Anterior cingulate cortex (tissue), 58 donors: ENCODE data around the gene SEPTIN8.

Experiments
- DNase-seq, 58 donors: peaks; one replicate each; lab custom pipeline; 2025; lab: John Stamatoyannopoulos, UW

SEPTIN8 gene

DNA sequence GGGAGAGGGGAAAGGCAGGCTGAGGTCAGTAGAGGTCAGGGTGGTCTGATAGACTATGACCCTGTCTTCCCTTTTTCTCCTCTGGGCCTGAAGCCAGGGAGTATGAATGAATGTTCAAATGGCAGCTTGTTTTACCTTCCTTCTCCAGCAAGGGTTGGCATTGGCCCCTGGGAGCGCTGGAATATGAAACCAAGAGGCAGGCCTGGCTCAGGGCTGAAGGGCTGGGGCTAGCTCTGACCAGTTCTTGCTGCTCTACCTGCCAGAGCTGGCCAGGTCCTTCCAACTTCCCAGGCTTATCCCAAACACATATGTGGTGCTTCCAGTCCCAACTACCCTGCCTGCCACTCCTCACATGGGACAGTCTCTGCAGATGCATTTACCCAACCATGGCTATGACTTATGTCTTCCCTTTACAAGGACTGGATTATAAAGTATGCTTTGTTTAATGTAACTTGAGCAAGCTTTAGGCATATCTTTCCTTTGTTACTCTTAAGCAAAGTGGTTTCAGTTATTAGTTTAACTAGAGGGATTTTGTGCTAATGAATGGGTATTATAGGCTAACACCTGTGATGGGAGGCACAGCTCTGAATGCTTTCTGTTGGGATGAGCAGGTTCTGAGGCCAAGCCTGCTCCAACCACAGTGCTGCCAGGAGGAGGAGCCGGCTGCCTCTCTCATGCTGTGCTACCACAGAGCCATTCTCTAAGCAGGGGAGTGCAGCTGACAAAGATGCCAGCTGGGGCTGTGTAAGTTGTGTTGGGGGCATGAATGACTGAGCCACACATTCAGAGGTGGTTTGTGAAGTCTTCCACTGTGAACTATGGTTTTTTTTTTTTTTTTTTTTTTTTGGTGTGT, 23.7 kb downstream of the SEPTIN8 start:
- peak in 43 of 58 donors; percentile 21 to 83 (median 65) for DNase-seq

GRCh38 chr5:132752581-132753125, 24.4 kb downstream of the SEPTIN8 start:
- no peak for DNase-seq

DNA sequence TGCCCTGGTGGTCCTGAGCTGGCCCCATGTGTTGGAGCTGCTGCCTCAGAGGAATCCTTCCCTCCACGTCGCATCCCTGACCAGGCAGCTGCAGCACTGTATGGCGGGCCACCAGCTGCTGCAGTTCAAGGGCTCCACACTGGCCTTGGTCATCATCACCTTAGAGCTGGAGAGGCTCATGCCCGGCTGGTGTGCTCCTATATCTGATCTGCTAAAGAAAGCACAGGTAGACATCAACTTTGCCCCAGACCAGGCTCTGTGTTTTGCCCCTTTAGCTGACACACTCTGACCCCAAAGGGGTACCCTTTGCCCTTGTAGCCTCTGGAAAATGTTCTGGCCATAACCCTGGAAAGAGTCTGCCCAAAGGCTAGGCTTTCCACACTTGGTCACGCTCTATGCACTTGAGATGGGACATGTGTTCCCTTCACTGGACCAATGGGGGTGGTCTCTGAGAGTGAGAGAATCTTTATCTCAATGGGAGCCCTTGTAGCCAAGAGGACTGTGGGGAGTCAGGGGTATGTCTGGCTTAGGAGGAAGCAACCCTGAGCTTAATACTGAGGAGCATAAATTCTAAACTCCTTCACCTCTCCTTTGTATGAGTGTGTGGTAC, 25.0 kb downstream of the SEPTIN8 start:
- DNase-seq = no peak

GRCh38 chr5:132751444-132751843, 25.6 kb downstream of the SEPTIN8 start:
- no peak for DNase-seq

GRCh38 chr5:132750471-132751230, 26.4 kb downstream of the SEPTIN8 start:
- no peak for DNase-seq

GRCh38 chr5:132749506-132749905, 27.5 kb downstream of the SEPTIN8 start:
- no peak for DNase-seq

- no peak for DNase-seq
Observed at GRCh38 chr5:132748522-132749000, 28.5 kb downstream of the SEPTIN8 start.

- DNase-seq = no peak
Observed at GRCh38 chr5:132747616-132748440, 29.2 kb downstream of the SEPTIN8 start.

GRCh38 chr5:132746954-132747615, 30.0 kb downstream of the SEPTIN8 start, which contains the start of gene CCNI2:
TSS of gene CCNI2 (plus strand) at chr5:132747426. CDS start at chr5:132747496, 70 bp downstream.
- peak in 7 of 58 donors; percentile 25 to 50 (median 29) for DNase-seq

DNA sequence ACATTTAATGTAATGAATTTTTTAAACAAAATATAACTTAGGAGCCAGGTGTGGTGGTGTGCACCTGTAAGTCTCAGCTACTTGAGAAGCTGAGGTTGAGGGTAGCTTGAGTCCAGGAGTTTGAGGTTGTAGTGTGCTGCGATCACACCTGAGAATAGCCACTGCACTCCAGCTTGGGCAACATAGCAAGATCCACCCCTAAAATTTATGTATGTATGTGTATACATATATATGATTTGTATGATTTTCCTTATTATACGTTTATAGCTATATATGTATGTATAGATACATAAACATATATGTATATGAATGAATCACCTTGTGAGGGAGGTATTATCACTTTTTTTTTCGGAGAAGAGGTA, 30.5 kb downstream of the SEPTIN8 start:
- no peak for DNase-seq

- no peak for DNase-seq
Observed at GRCh38 chr5:132744659-132745058, 32.4 kb downstream of the SEPTIN8 start.

DNA sequence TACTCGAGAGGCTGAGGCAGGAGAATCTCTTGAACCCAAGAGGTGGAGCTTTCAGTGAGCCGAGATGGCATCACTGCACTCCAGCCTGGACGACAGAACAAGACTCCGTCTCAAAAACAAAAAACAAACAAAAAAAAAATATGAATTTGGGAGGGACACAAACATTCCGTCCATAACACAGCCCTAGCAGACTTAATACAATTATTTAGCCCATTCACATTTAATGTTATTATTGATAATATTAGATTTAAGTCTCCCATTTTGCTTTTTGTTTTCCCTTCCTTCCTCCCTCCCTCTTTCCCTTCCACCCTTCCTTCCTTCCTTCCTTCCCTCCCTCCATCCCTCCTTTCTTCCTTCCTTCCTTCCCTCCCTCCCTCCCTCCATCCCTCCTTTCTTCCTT, 34.4 kb downstream of the SEPTIN8 start:
- DNase-seq = no peak

DNA sequence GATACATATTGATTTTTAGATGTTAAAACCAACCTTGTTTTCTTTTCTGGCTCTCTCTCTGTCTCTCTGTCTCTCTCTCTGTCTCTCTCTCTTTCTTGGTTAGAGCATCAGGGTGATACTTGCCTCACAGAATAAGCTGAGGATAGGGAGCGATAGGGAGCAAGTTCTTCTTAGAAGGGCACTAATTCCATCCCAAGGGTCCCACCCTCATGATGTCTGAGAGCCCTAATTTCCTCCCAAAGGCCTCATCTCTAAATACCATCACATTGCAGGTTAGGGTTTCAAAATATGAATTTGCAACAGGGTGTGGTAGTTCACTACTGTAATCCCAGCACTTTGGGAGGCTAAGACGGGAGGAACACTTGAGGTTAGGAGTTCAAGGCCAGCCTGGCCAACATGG, 34.9 kb downstream of the SEPTIN8 start:
- no peak for DNase-seq

DNA sequence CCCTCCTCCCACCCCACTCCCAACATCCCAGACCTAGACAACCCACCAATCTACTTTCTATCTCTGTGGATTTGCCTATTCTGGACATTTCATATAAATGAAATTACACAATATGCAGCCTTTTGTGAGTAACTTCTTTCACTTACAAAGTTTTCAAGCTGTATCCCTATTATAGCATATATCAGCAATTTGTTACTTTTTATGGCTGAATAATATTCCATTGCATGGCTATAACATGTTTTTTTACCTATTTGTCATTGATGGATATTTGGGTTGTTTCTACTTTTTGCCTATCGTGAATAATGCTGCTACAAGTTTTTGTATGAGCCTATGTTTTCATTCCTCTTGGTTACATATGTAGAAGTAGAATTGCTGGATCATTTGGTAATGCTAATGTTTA, 37.8 kb downstream of the SEPTIN8 start:
- DNase-seq = no peak

- peak in 4 of 58 donors; percentile 16 to 53 (median 34) for DNase-seq
Observed at GRCh38 chr5:132737982-132738681, 38.9 kb downstream of the SEPTIN8 start.

GRCh38 chr5:132736853-132737833, 39.9 kb downstream of the SEPTIN8 start, which contains the start of gene KIF3A:
TSS of gene KIF3A (minus strand) at chr5:132737546. CDS start at chr5:132737419, 127 bp downstream.
- peak; percentile 77 to 98 (median 95) for DNase-seq

DNA sequence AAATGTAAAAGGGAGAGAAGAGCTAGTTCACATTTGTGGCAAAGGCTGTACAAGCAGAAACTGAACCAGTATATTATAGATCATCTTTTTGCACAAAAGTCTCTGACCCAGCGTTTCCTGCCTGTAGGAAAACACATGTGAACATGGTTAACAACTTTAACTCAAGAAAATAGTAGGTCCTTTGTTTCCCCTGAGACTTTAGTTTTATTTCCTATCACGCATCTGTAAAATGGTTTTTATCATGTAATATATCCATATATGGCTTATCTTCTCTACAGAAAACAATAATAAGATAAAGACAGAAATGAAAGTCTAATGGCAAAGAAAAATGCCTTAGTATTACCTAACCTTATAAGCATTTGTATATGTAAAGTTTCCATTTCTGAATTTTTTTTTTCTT, 42.4 kb downstream of the SEPTIN8 start:
- no peak for DNase-seq
